Sigmoid colon (tissue), 7 donors: ENCODE measurements around the gene GRIP1. TPM values are rescaled to one million over a fixed set of nuclear protein-coding genes. Genes with fewer than 3 reads are reported as not detected.

Experiments used
- DNase-seq: peaks from one replicate; pipeline ENCODE4 v3.0.0-alpha.2; 2019
- H3K27ac ChIP-seq, 4 donors: fragments of 200-600 bp; sonication (generic); one replicate each; pipeline ENCODE4 v1.5.1; 2016 to 2019; ENCODE audit warnings: mild to moderate bottlenecking in 1 of 4
- H3K27me3 ChIP-seq, 3 donors: fragments of 200-600 bp; sonication (generic); one replicate each; pipeline ENCODE4 v1.5.1; 2019; ENCODE audit warnings: mild to moderate bottlenecking in 1 of 3
- H3K36me3 ChIP-seq, 4 donors: fragments of 200-600 bp; sonication (generic); one replicate each; pipeline ENCODE4 v1.5.1; 2016 to 2019
- H3K4me1 ChIP-seq, 4 donors: fragments of 200-600 bp; sonication (generic); one replicate each; pipeline ENCODE4 v1.5.1; 2017 to 2019
- H3K4me3 ChIP-seq, 4 donors: fragments of 200-600 bp; sonication (generic); one replicate each; pipeline ENCODE4 v1.5.1; 2017 to 2019; ENCODE audit warnings: mild to moderate bottlenecking in 2 of 4, moderate library complexity in 1 of 4
- H3K9me3 ChIP-seq, 4 donors: fragments of 200-600 bp in 3 of 4; sonication (generic) in 3 of 4; one replicate each; pipeline versions ENCODE4 v1.5.1 to v1.6.1; 2013 to 2019
- CTCF ChIP-seq, 4 experiments: fragments of 450-650 bp in 3 of 4; fragments of 200-600 bp in 1 of 4; IDR thresholded peaks; one replicate each; pipeline ENCODE4 v1.5.1; 2016 to 2019; ENCODE audit warnings: antibody characterized with exemption in 4 of 4, mild to moderate bottlenecking in 3 of 4, moderate library complexity in 2 of 4
- EP300 ChIP-seq, 4 donors: sonication (generic); formaldehyde crosslinking; IDR thresholded peaks; one replicate each; pipeline ENCODE4 v1.6.1; 2017; ENCODE audit warnings: antibody characterized with exemption in 4 of 4
- POLR2A ChIP-seq, 2 donors: fragments of 450-650 bp; IDR thresholded peaks; one replicate each; pipeline ENCODE4 v1.6.1; 2016; ENCODE audit warnings: antibody characterized with exemption in 2 of 2, mild to moderate bottlenecking in 2 of 2, moderate library complexity in 2 of 2
- POLR2AphosphoS5 ChIP-seq, 4 donors: sonication (generic); formaldehyde crosslinking; IDR thresholded peaks; one replicate each; pipeline ENCODE4 v1.6.1; 2017; ENCODE audit warnings: antibody characterized with exemption in 4 of 4
- WGBS, 2 donors: extraction: QIAGEN DNeasy Blood & Tissue Kit; methylation state at CpG; one replicate each; pipeline ENCODE4 v1.1.7; 2013; 5-methylcytosine and 5-hydroxymethylcytosine counted together
- intact Hi-C: fragments of 100-400 bp; cut with DNase I; formaldehyde crosslinking; loops from one replicate; pipeline ENCODE4 v1.15.1; 2023
- polyA plus RNA-seq, 3 donors: library from polyadenylated mRNA; stranded (reverse); fragments of 200-250 nt; gene quantifications; one replicate each; pipeline ENCODE4 v1.2.3, GENCODE V29; 2013
- total RNA-seq, 4 donors: library from RNA; depleted of rRNA; stranded (reverse); fragments of >200 nt; gene quantifications; one replicate each; pipeline ENCODE4 v1.1.0, GENCODE V29; 2016
- donor health status: healthy with polysubstance abuse.
- donor health status: Bipolar disorder and iron deficiency.
- donor health status: healthy.

GRIP1 gene
- total and polyA plus RNA-seq, 7 donors: 0.46 to 14.0 (median 6.3) TPM

- H3K4me3 ChIP-seq: no peak overlapping the region
- TF ChIP-seq CTCF (IDR thresholded peaks at IDR 0.05) (no peak), EP300 (IDR thresholded peaks at IDR 0.05) (no peak), POLR2A (IDR thresholded peaks at IDR 0.05) (no peak), POLR2AphosphoS5 (IDR thresholded peaks at IDR 0.05) (no peak)
- no peaks in the 10 kb centered on the region for H3K9me3 ChIP-seq
- no peaks in the 10 kb centered on the region for H3K27me3 ChIP-seq
- no peaks in the 10 kb centered on the region for H3K4me1 ChIP-seq
- intact Hi-C loops: no loop called here
- no peaks in the 10 kb centered on the region for H3K36me3 ChIP-seq
- WGBS, 2 donors: 76 to 86% methylated on average over 4 of the region's 4 CpGs
- H3K27ac ChIP-seq: no peak overlapping the region
- no peak for DNase-seq
These were observed 28.3 kb upstream of the GRIP1 start for GRCh38 chr12:66707002-66707697.

GRCh38 chr12:66699738-66700482, 21.0 kb upstream of the GRIP1 start:
- H3K27me3 ChIP-seq: no peaks in the 10 kb centered on the region
- H3K9me3 ChIP-seq: no peaks in the 10 kb centered on the region
- no peak for DNase-seq
- TF ChIP-seq POLR2AphosphoS5 (IDR thresholded peaks at IDR 0.05): no peak
- TF ChIP-seq EP300 (IDR thresholded peaks at IDR 0.05): no peak
- TF ChIP-seq CTCF (IDR thresholded peaks at IDR 0.05): no peak
- TF ChIP-seq POLR2A (IDR thresholded peaks at IDR 0.05): no peak
- H3K27ac ChIP-seq: no peak overlapping the region
- no peaks in the 10 kb centered on the region for H3K36me3 ChIP-seq
- no peaks in the 10 kb centered on the region for H3K4me1 ChIP-seq
- no peak overlapping the region for H3K4me3 ChIP-seq
- 77 to 85% methylated on average over 4 of the region's 4 CpGs for WGBS, 2 donors
- intact Hi-C loops: no loop called here

- WGBS, 2 donors: 82 to 86% methylated on average over 4 of the region's 4 CpGs
- no peak overlapping the region for H3K4me3 ChIP-seq
- TF ChIP-seq POLR2AphosphoS5 (IDR thresholded peaks at IDR 0.05) (no peak), CTCF (IDR thresholded peaks at IDR 0.05) (no peak), POLR2A (IDR thresholded peaks at IDR 0.05) (no peak), EP300 (IDR thresholded peaks at IDR 0.05) (no peak)
- intact Hi-C loops: no loop called here
- no peaks in the 10 kb centered on the region for H3K36me3 ChIP-seq
- no peaks in the 10 kb centered on the region for H3K9me3 ChIP-seq
- H3K27me3 ChIP-seq: no peaks in the 10 kb centered on the region
- no peaks in the 10 kb centered on the region for H3K4me1 ChIP-seq
- DNase-seq: no peak
- H3K27ac ChIP-seq: no peak overlapping the region
These were observed 19.7 kb upstream of the GRIP1 start for GRCh38 chr12:66698558-66698957.

GRCh38 chr12:66697404-66697803, 18.5 kb upstream of the GRIP1 start:
- intact Hi-C loops: no loop called here
- no peak for DNase-seq
- Histone ChIP-seq H3K36me3 (no peaks in the 10 kb centered on the region), H3K9me3 (no peaks in the 10 kb centered on the region), H3K27ac (no peak overlapping the region), H3K4me1 (no peaks in the 10 kb centered on the region), H3K27me3 (no peaks in the 10 kb centered on the region), H3K4me3 (no peak overlapping the region)
- WGBS, 2 donors: 75 to 77% methylated on average over 3 of the region's 3 CpGs
- TF ChIP-seq POLR2A (IDR thresholded peaks at IDR 0.05): no peak
- no peak for TF ChIP-seq CTCF (IDR thresholded peaks at IDR 0.05)
- TF ChIP-seq POLR2AphosphoS5 (IDR thresholded peaks at IDR 0.05): no peak
- TF ChIP-seq EP300 (IDR thresholded peaks at IDR 0.05): no peak
